MM.1S (cell line): Measurements from ENCODE around the gene TMC8.

Experiments
- CTCF ChIP-seq: fragments of 300-600 bp; sonication (generic); IDR thresholded peaks from 2 replicates; pipeline ENCODE4 v1.5.1; 2016; ENCODE audit warnings: antibody characterized with exemption, low read length, mixed read lengths
- EZH2 ChIP-seq: fragments of 300-600 bp; sonication (generic); optimal IDR thresholded peaks from 2 replicates; pipeline ENCODE3; 2017; ENCODE audit warnings: low read depth, mild to moderate bottlenecking, antibody characterized with exemption, low read length, mixed read lengths
- EZH2phosphoT487 ChIP-seq: fragments of 300-600 bp; sonication (generic); IDR thresholded peaks from 2 replicates; pipeline ENCODE4 v1.6.1; 2018; ENCODE audit warnings: antibody characterized with exemption, low read length

- no peak for TF ChIP-seq CTCF
- TF ChIP-seq EZH2phosphoT487 = no peak
- no peak for TF ChIP-seq EZH2
These were observed 37.8 kb downstream of the TMC8 start, which contains the start of gene SYNGR2 for GRCh38 chr17:78168242-78168902.
